HL-60 (cell line): ENCODE measurements around the gene KSR2.

Source experiments
- GABPA ChIP-seq: IDR thresholded peaks from 2 replicates; pipeline ENCODE4 v1.6.1; 2012; ENCODE audit warnings: low read depth
- POLR2AphosphoS5 ChIP-seq: IDR thresholded peaks from 2 replicates; pipeline ENCODE4 v1.6.1; 2012; ENCODE audit warnings: low read depth
- TF ChIP-seq, protein P1 (sequence below): IDR thresholded peaks from one replicate; pipeline ENCODE4 v1.5.1; 2011; ENCODE audit warnings: low read length, control low read depth, inconsistent platforms; ENCODE audit not compliant: insufficient read depth
- TF ChIP-seq, protein P2 (sequence below): IDR thresholded peaks from 2 replicates; pipeline ENCODE4 v1.6.1; 2012; ENCODE audit warnings: low read depth; ENCODE audit not compliant: insufficient replicate concordance

DNA sequence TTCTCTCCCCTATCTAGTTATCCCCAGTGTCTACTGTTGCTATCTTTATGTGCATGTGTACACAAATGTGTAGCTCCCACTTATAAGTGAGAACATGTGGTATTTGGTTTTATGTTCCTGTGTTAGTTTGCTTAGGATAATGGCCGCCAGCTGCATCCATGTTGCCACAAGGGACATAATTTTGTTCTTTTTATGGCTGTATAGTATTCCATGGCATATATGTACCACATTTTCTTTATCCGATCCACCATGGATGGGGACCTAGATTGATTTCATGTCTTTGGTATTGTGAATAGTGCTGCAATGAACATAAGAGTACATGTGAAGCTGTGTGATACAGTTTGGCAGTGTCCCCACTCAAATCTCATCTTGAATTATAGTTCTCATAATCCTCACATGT, 218.1 kb downstream of the KSR2 start:
- TF ChIP-seq, protein P1, sequence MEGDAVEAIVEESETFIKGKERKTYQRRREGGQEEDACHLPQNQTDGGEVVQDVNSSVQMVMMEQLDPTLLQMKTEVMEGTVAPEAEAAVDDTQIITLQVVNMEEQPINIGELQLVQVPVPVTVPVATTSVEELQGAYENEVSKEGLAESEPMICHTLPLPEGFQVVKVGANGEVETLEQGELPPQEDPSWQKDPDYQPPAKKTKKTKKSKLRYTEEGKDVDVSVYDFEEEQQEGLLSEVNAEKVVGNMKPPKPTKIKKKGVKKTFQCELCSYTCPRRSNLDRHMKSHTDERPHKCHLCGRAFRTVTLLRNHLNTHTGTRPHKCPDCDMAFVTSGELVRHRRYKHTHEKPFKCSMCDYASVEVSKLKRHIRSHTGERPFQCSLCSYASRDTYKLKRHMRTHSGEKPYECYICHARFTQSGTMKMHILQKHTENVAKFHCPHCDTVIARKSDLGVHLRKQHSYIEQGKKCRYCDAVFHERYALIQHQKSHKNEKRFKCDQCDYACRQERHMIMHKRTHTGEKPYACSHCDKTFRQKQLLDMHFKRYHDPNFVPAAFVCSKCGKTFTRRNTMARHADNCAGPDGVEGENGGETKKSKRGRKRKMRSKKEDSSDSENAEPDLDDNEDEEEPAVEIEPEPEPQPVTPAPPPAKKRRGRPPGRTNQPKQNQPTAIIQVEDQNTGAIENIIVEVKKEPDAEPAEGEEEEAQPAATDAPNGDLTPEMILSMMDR = no peak
- TF ChIP-seq POLR2AphosphoS5 (no peak), GABPA (no peak)
- TF ChIP-seq, protein P2, sequence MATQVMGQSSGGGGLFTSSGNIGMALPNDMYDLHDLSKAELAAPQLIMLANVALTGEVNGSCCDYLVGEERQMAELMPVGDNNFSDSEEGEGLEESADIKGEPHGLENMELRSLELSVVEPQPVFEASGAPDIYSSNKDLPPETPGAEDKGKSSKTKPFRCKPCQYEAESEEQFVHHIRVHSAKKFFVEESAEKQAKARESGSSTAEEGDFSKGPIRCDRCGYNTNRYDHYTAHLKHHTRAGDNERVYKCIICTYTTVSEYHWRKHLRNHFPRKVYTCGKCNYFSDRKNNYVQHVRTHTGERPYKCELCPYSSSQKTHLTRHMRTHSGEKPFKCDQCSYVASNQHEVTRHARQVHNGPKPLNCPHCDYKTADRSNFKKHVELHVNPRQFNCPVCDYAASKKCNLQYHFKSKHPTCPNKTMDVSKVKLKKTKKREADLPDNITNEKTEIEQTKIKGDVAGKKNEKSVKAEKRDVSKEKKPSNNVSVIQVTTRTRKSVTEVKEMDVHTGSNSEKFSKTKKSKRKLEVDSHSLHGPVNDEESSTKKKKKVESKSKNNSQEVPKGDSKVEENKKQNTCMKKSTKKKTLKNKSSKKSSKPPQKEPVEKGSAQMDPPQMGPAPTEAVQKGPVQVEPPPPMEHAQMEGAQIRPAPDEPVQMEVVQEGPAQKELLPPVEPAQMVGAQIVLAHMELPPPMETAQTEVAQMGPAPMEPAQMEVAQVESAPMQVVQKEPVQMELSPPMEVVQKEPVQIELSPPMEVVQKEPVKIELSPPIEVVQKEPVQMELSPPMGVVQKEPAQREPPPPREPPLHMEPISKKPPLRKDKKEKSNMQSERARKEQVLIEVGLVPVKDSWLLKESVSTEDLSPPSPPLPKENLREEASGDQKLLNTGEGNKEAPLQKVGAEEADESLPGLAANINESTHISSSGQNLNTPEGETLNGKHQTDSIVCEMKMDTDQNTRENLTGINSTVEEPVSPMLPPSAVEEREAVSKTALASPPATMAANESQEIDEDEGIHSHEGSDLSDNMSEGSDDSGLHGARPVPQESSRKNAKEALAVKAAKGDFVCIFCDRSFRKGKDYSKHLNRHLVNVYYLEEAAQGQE = no peak
